Lung (tissue), 12 donors: ENCODE data around the gene RPTN. TPM values are rescaled to one million over a fixed set of nuclear protein-coding genes. Genes with fewer than 3 reads are reported as not detected.

ENCODE experiments used
- ATAC-seq: fragments of 200-7000 bp; cut with Tn5 transposase; one replicate; pipeline ENCODE4 v1.9.1; 2020; ENCODE audit warnings: moderate number of reproducible peaks; ENCODE audit not compliant: insufficient read depth, low FRiP score
- DNase-seq, 3 donors: peaks; one replicate each; pipeline ENCODE4 v3.0.0-alpha.2; 2013 to 2017
- H3K27ac ChIP-seq, 2 donors: one replicate each; pipeline ENCODE4 v1.5.1; 2013; ENCODE audit warnings: mild to moderate bottlenecking in 2 of 2, moderate library complexity in 2 of 2, control low read depth in 1 of 2, inconsistent platforms in 1 of 2, low read depth in 1 of 2, low read length in 1 of 2
- H3K27me3 ChIP-seq, 3 donors: one replicate each; pipeline ENCODE4 v1.5.1; 2013; ENCODE audit warnings: low read length in 2 of 3; ENCODE audit not compliant: control insufficient read depth in 3 of 3, insufficient read depth in 3 of 3
- H3K36me3 ChIP-seq, 4 donors: one replicate each; pipeline ENCODE4 v1.5.1; 2013; ENCODE audit warnings: low read length in 4 of 4, mild to moderate bottlenecking in 1 of 4, moderate library complexity in 1 of 4; ENCODE audit not compliant: control insufficient read depth in 4 of 4, insufficient read depth in 4 of 4
- H3K4me1 ChIP-seq, 5 donors: one replicate each; pipeline ENCODE4 v1.5.1; 2013; ENCODE audit warnings: low read length in 5 of 5, mild to moderate bottlenecking in 2 of 5, moderate library complexity in 1 of 5; ENCODE audit not compliant: control insufficient read depth in 5 of 5, insufficient read depth in 5 of 5
- H3K4me3 ChIP-seq: one replicate; pipeline ENCODE4 v1.5.1; 2013; ENCODE audit warnings: mild to moderate bottlenecking, control low read depth, moderate library complexity
- H3K9ac ChIP-seq, 2 donors: one replicate each; pipeline ENCODE4 v1.5.1; 2013; ENCODE audit warnings: low read length in 2 of 2, control low read depth in 1 of 2; ENCODE audit not compliant: insufficient read depth in 1 of 2
- H3K9me3 ChIP-seq, 4 donors: one replicate each; pipeline ENCODE4 v1.5.1; 2013; ENCODE audit warnings: low read length in 3 of 4, mild to moderate bottlenecking in 1 of 4, moderate library complexity in 1 of 4; ENCODE audit not compliant: control insufficient read depth in 4 of 4, insufficient read depth in 3 of 4
- WGBS, 2 donors: extraction: QIAGEN DNeasy Blood & Tissue Kit; methylation state at CpG; one replicate each; pipeline ENCODE4 v1.1.7; 2013; 5-methylcytosine and 5-hydroxymethylcytosine counted together
- polyA plus RNA-seq, 2 donors: library from polyadenylated mRNA; stranded (reverse); fragments of 200-250 nt; gene quantifications; one replicate each; pipeline ENCODE4 v1.2.1, GENCODE V29; 2013
- total RNA-seq, 2 donors: library from RNA; depleted of rRNA in 1 of 2; stranded (reverse); fragments of >200 nt in 1 of 2; gene quantifications; one replicate each; pipeline ENCODE4 v1.2.1, GENCODE V29; 2014 to 2021
- TF ChIP-seq, protein P1 (sequence below): IDR thresholded peaks from 2 replicates; pipeline ENCODE4 v1.5.1; 2012; ENCODE audit warnings: mild to moderate bottlenecking; ENCODE audit errors: control extremely low read depth, extremely low read depth
- donor health status: control.
- donor health status: control.
- donor health status: Bipolar disorder and iron deficiency.
- donor health status: healthy.
- donor health status: DM: yes; HTN: yes; CAD: no.

RPTN gene
- total and polyA plus RNA-seq, 4 donors, result not detected

DNA sequence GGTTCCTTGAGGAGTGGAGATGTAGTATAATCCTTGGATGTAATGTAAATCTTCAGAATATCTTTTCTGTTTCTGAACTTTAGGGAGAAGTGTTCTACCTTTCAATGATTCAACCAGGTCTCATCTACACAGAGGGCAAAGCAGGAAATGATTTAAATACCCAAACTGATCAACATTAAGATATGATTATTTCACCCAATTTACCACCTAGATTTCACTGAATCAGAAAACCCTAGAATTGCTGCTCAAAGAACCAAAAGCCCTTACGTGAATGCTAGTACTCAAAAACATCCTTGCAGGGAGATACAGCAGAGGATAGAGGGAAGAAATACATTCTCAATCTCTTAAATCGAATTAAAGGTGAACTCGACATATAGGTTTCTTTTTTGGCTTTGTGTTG lies 5.0 kb downstream of the RPTN start:
- Histone ChIP-seq H3K36me3 (no peaks in the 10 kb centered on the region), H3K4me1 (no peaks in the 10 kb centered on the region), H3K4me3 (no peak overlapping the region), H3K9ac (no peak overlapping the region), H3K27ac (no peak overlapping the region), H3K27me3 (no peaks in the 10 kb centered on the region), H3K9me3 (peaks cover 0 to 3% (median 0%) of the 10 kb centered on the region in 4 donors)
- TF ChIP-seq, protein P1, sequence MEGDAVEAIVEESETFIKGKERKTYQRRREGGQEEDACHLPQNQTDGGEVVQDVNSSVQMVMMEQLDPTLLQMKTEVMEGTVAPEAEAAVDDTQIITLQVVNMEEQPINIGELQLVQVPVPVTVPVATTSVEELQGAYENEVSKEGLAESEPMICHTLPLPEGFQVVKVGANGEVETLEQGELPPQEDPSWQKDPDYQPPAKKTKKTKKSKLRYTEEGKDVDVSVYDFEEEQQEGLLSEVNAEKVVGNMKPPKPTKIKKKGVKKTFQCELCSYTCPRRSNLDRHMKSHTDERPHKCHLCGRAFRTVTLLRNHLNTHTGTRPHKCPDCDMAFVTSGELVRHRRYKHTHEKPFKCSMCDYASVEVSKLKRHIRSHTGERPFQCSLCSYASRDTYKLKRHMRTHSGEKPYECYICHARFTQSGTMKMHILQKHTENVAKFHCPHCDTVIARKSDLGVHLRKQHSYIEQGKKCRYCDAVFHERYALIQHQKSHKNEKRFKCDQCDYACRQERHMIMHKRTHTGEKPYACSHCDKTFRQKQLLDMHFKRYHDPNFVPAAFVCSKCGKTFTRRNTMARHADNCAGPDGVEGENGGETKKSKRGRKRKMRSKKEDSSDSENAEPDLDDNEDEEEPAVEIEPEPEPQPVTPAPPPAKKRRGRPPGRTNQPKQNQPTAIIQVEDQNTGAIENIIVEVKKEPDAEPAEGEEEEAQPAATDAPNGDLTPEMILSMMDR, result no peak
- WGBS, 2 donors, result 90 to 94% methylated on average over 3 of the region's 3 CpGs
- DNase-seq, result no peak
- no peak for ATAC-seq

DNA sequence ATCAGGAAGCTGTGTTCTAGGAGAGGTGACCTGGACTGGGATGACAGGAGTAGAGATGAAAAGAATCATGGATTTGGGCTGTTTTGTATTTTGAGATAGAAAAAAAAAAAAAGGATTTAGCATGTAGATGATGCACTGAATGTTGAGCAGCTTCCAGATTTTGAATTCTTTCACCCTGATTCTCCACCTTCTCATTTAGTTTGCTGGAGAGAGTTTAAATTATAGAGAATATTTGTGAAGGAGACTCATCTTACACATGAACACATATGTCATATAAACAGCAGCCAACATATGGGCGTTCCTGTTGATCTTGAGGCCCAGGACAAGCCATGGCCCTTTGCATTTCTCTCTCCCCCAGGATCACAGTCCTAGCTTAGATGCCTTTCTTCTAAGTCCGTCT lies 7.4 kb downstream of the RPTN start:
- TF ChIP-seq, protein P1, result no peak
- Histone ChIP-seq H3K27me3 (no peaks in the 10 kb centered on the region), H3K4me3 (no peak overlapping the region), H3K36me3 (no peaks in the 10 kb centered on the region), H3K4me1 (no peaks in the 10 kb centered on the region), H3K27ac (no peak overlapping the region), H3K9ac (no peak overlapping the region), H3K9me3 (peaks cover 0 to 10% (median 0%) of the 10 kb centered on the region in 4 donors)
- ATAC-seq (no peak), DNase-seq (no peak)
- WGBS, 2 donors, result 70 to 77% methylated on average over 2 of the region's 2 CpGs

DNA sequence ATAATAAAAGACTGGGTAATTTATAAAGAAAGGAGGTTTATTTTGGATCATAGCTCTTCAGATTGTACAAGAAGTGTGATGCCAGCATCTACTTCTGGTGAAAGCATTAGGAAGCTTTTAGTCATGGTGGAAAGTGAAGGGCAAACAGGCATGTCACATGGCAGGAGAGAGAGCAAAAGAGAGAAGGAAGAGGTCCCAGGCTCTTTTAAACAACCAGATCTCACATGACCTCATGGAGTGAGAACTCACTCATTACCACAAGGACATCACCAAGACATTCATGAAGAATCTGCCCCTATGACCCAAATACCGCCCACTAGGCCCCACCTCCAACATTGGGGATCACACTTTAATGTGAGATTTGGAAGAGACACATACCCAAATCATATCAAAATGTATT lies 10.0 kb downstream of the RPTN start:
- H3K36me3 ChIP-seq, result no peaks in the 10 kb centered on the region
- no peak for DNase-seq
- no peaks in the 10 kb centered on the region for H3K4me1 ChIP-seq
- H3K9me3 ChIP-seq, result peaks cover 0 to 10% (median 0%) of the 10 kb centered on the region in 4 donors
- H3K9ac ChIP-seq, result no peak overlapping the region
- H3K4me3 ChIP-seq, result no peak overlapping the region
- ATAC-seq, result no peak
- WGBS, 2 donors, result 73 to 75% methylated on average over 1 of the region's 1 CpG
- H3K27me3 ChIP-seq, result no peaks in the 10 kb centered on the region
- no peak overlapping the region for H3K27ac ChIP-seq
- TF ChIP-seq, protein P1, result no peak

DNA sequence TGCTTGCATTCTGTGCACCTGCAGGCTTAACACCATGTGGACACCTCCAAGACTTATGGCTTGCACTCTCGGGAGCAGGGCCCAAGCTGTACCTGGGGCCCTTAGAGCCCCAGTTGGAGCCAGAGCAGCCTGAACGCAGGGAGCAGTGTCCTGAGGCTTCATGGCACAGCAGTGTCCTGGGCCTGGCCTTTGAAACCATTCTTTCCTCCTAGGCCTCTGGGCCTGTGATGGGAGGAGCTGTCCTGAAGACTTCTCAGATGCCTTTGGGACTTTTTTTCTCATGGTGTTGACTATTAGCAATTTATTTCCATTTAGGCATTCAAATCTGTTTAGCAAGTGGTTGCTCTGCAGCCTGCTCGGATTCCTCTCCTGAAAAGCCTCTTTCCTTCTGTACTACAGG lies 11.0 kb downstream of the RPTN start:
- H3K9ac ChIP-seq, result no peak overlapping the region
- TF ChIP-seq, protein P1, result no peak
- ATAC-seq (no peak), DNase-seq (no peak)
- H3K27me3 ChIP-seq, result no peaks in the 10 kb centered on the region
- H3K9me3 ChIP-seq, result peaks cover 0 to 10% (median 0%) of the 10 kb centered on the region in 4 donors
- no peaks in the 10 kb centered on the region for H3K36me3 ChIP-seq
- H3K27ac ChIP-seq, result no peak overlapping the region
- no peak overlapping the region for H3K4me3 ChIP-seq
- no peaks in the 10 kb centered on the region for H3K4me1 ChIP-seq
- 77 to 83% methylated on average over 3 of the region's 3 CpGs for WGBS, 2 donors
